Neutrophil (primary cell): ENCODE results near the gene CDC20.

Source experiments
- H3K27ac ChIP-seq: fragments of 200-600 bp; sonication (generic); 2 replicates; pipeline ENCODE4 v1.5.1; 2016; ENCODE audit warnings: mild to moderate bottlenecking, moderate library complexity
- H3K27me3 ChIP-seq: fragments of 200-600 bp; sonication (generic); 2 replicates; pipeline ENCODE4 v1.6.0; 2016; ENCODE audit warnings: mild to moderate bottlenecking
- H3K36me3 ChIP-seq: fragments of 200-600 bp; sonication (generic); 2 replicates; pipeline ENCODE4 v1.5.1; 2017
- H3K4me1 ChIP-seq, 2 experiments: fragments of 200-600 bp in 1 of 2; sonication (generic) in 1 of 2; 1 replicate in 1 of 2; 2 replicates in 1 of 2; pipeline versions ENCODE4 v1.5.1 to v1.6.1; 2013 to 2016; ENCODE audit warnings: low read depth in 1 of 2, low read length in 1 of 2, mild to moderate bottlenecking in 1 of 2, moderate library complexity in 1 of 2; ENCODE audit not compliant: control insufficient read depth in 1 of 2, insufficient read depth in 1 of 2
- H3K4me3 ChIP-seq, 2 experiments: fragments of 200-600 bp in 1 of 2; sonication (generic) in 1 of 2; 1 replicate in 1 of 2; 2 replicates in 1 of 2; pipeline ENCODE4 v1.5.1; 2013 to 2016; ENCODE audit warnings: low read depth in 1 of 2, low read length in 1 of 2, mild to moderate bottlenecking in 1 of 2, moderate library complexity in 1 of 2
- H3K9me3 ChIP-seq: fragments of 200-600 bp; sonication (generic); 2 replicates; pipeline ENCODE4 v1.5.1; 2016
- TF ChIP-seq, protein P1 (sequence below): fragments of 200-600 bp; sonication (generic); IDR thresholded peaks from 2 replicates; pipeline ENCODE4 v1.5.1; 2016; ENCODE audit warnings: antibody characterized with exemption

Gene CDC20

DNA sequence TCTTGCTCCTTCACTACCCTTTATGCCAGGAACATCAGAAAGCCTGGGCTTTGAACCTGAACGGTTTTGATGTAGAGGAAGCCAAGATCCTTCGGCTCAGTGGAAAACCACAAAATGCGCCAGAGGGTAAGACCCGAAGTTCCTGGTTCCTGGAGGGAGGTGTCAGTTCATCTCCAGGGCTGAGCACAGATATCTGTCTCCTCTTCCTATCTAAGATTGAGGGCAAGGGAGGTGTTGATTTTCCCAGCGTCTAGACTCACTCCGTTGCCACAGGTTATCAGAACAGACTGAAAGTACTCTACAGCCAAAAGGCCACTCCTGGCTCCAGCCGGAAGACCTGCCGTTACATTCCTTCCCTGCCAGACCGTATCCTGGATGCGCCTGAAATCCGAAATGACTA is 915 bp downstream of the CDC20 start:
- TF ChIP-seq, protein P1, sequence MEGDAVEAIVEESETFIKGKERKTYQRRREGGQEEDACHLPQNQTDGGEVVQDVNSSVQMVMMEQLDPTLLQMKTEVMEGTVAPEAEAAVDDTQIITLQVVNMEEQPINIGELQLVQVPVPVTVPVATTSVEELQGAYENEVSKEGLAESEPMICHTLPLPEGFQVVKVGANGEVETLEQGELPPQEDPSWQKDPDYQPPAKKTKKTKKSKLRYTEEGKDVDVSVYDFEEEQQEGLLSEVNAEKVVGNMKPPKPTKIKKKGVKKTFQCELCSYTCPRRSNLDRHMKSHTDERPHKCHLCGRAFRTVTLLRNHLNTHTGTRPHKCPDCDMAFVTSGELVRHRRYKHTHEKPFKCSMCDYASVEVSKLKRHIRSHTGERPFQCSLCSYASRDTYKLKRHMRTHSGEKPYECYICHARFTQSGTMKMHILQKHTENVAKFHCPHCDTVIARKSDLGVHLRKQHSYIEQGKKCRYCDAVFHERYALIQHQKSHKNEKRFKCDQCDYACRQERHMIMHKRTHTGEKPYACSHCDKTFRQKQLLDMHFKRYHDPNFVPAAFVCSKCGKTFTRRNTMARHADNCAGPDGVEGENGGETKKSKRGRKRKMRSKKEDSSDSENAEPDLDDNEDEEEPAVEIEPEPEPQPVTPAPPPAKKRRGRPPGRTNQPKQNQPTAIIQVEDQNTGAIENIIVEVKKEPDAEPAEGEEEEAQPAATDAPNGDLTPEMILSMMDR: no peak
- Histone ChIP-seq H3K9me3 (no peaks in the 10 kb centered on the region), H3K4me1 (peaks cover 33 to 41% of the 10 kb centered on the region in 2 experiments), H3K4me3 (peak overlapping the region; percentile 80 to 97), H3K36me3 (peaks cover 47% of the 10 kb centered on the region), H3K27ac (no peak overlapping the region), H3K27me3 (no peaks in the 10 kb centered on the region)

DNA sequence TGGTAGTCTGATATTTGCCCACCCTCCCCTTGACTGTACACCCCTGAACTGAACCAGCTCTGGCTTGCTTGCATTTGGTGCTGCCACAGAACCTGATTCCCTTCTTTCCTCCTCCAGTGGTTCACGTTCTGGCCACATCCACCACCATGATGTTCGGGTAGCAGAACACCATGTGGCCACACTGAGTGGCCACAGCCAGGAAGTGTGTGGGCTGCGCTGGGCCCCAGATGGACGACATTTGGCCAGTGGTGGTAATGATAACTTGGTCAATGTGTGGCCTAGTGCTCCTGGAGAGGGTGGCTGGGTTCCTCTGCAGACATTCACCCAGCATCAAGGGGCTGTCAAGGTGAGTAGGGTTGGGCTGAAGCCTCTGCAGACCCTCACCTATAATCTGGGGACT is 1.8 kb downstream of the CDC20 start:
- Histone ChIP-seq H3K36me3 (peaks cover 57% of the 10 kb centered on the region), H3K27me3 (no peaks in the 10 kb centered on the region), H3K4me3 (no peak overlapping the region), H3K27ac (no peak overlapping the region), H3K9me3 (no peaks in the 10 kb centered on the region), H3K4me1 (peaks cover 36 to 44% of the 10 kb centered on the region in 2 experiments)
- TF ChIP-seq, protein P1: no peak

DNA sequence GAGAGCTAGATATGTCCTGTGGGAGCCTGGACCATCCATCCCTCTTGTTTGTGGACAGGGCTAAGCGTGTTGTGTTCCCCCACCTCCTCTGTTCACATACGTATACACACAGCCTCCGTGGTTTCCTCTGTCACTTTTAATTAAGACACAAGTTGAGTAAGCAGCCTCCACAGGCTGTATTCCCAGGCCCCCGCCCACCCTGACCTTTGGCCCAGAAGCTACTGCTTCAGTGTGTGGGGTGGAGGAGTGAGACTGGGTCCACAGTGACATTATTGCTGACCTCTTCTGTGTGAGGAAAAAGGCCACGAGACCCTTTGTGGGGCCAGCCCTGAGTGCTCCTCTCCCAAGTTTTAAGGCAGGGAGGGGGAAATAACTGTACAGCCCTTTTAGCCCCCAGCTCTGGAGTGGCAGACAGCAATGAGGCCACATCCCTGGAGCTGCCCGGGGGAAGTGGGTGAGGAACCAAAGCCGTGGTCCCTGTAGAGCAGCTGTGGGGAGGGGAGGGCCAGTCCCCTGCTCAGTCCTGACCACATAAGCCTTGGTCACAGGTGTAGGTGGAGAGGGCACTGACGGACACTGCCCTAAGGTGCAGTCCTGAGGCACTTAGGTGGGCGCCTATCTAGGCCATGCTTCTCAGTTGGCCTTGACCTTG is 4.6 kb downstream of the CDC20 start:
- Histone ChIP-seq H3K36me3 (peaks cover 58% of the 10 kb centered on the region), H3K9me3 (no peaks in the 10 kb centered on the region), H3K27ac (peak overlapping the region; percentile 56), H3K4me1 (peaks cover 45 to 58% of the 10 kb centered on the region in 2 experiments), H3K4me3 (no peak overlapping the region), H3K27me3 (no peaks in the 10 kb centered on the region)
- TF ChIP-seq, protein P1: no peak

DNA sequence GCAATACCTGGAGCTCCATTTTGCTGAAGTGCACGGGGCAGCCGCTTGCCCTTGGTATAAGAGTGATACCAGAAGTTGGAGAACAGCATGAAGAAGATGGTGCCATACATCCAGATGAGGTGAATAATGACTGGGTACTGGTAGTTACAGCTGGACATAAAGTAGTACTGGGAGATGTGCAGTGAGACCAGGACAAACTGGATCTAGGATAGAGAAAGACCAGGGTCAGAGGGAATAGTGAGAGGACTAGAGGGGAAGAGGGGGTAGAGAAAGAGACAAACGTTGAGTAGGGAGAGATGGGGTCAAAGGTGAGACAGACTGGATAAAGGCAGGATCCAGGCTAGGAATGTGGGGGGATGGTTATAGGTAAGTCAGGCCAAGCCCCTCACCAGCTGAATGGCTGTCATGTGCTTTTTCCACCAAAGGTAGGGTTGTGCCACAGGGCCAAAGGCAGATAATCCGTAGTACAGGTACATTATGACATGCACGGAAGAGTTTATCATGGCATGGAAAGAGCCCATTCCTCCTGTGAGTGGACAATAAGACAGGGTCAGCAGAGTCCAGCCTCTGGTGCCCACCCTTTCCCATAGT is 5.2 kb downstream of the CDC20 start:
- H3K4me3 ChIP-seq: no peak overlapping the region
- peak overlapping the region; percentile 56 for H3K27ac ChIP-seq
- H3K27me3 ChIP-seq: no peaks in the 10 kb centered on the region
- peaks cover 58% of the 10 kb centered on the region for H3K36me3 ChIP-seq
- TF ChIP-seq, protein P1: no peak
- no peaks in the 10 kb centered on the region for H3K9me3 ChIP-seq
- H3K4me1 ChIP-seq: peaks cover 47 to 60% of the 10 kb centered on the region in 2 experiments

DNA sequence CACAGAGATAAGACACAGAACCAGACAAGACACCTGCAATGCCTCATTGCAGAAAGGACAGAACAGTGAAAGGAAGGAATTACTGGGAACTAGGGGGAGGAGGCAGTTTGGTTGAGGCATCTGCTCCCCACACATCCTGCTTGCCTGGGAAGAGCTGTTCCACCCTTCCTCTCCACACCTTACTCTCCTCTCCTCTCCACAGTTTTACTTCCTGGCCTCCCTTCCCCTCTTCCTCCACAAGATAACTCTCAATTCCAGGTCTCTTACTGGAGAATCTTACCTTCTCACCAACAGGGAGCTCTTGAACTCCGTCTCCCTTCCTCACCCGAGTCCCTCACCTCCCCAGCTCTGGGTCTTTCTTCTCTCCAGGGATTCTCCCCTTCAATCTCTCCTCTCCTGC is 6.9 kb downstream of the CDC20 start:
- Histone ChIP-seq H3K4me3 (no peak overlapping the region), H3K36me3 (peaks cover 51% of the 10 kb centered on the region), H3K27ac (peak overlapping the region; percentile 18), H3K4me1 (peaks cover 37 to 45% of the 10 kb centered on the region in 2 experiments), H3K9me3 (no peaks in the 10 kb centered on the region), H3K27me3 (no peaks in the 10 kb centered on the region)
- TF ChIP-seq, protein P1: no peak
